NT2/D1 (cell line): ENCODE data around the gene FAM200A.
"Not testable (repeated sequence)": the region's sequence is repeated elsewhere in the genome, so short reads cannot be mapped to it uniquely, and the experiment has no call there.

Experiments
- SUZ12 ChIP-seq: IDR thresholded peaks from 2 replicates; pipeline ENCODE4 v1.6.1; 2011; ENCODE audit not compliant: insufficient read length, insufficient read depth; ENCODE audit errors: extremely low read depth
- YY1 ChIP-seq: IDR thresholded peaks from 2 replicates; pipeline ENCODE4 v1.6.1; 2011; ENCODE audit not compliant: insufficient read length, insufficient read depth

DNA sequence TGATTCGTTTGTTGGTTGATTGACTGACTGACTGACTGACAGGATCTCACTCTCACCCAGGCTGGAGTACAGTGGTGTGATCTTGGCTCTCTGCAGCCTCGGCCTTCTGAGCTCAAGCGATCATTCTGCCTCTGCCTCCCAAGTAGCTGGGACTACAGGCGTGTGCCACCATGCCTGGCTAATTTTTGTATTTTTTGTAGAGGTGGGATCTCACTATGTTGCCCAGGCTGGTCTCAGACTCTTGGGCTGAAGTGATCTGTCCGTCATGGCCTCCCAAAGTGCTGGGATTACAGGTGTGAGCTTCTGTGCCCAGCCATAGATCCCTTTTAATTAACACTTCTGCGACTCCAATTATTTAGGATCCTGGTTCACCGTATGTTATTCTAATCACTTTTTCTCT, 16.9 kb upstream of the FAM200A start:
- TF ChIP-seq YY1, SUZ12: not testable (repeated sequence)
